ENCODE results near the gene MCCD1.
"Not testable (repeated sequence)": the region's sequence is repeated elsewhere in the genome, so short reads cannot be mapped to it uniquely, and the experiment has no call there.

MCCD1 gene

GRCh38 chr6:31493550-31493874, 35.2 kb upstream of the MCCD1 start:
- H3K4me1 ChIP-seq (ENCODE audit: control insufficient read depth, insufficient read depth, low read length) = peaks cover 11% of the 10 kb centered on the region
- H3K9me3 ChIP-seq (ENCODE audit: control insufficient read depth in 2 of 2, low read length in 2 of 2); H3K9ac ChIP-seq (ENCODE audit: low read length in 2 of 2); H3K27ac ChIP-seq (ENCODE audit: low read length); H3K36me3 ChIP-seq (ENCODE audit: control insufficient read depth in 2 of 2, insufficient read depth in 2 of 2, low read length in 2 of 2): not testable (repeated sequence)
- peak overlapping the region in 1 of 2 donors; percentile 69 for H3K4me3 ChIP-seq (ENCODE audit: low read length in 2 of 2)
- peaks cover 10 to 39% of the 10 kb centered on the region in 2 donors for H3K27me3 ChIP-seq (ENCODE audit: control insufficient read depth in 1 of 2, insufficient read depth in 2 of 2, low read length in 2 of 2)

DNA sequence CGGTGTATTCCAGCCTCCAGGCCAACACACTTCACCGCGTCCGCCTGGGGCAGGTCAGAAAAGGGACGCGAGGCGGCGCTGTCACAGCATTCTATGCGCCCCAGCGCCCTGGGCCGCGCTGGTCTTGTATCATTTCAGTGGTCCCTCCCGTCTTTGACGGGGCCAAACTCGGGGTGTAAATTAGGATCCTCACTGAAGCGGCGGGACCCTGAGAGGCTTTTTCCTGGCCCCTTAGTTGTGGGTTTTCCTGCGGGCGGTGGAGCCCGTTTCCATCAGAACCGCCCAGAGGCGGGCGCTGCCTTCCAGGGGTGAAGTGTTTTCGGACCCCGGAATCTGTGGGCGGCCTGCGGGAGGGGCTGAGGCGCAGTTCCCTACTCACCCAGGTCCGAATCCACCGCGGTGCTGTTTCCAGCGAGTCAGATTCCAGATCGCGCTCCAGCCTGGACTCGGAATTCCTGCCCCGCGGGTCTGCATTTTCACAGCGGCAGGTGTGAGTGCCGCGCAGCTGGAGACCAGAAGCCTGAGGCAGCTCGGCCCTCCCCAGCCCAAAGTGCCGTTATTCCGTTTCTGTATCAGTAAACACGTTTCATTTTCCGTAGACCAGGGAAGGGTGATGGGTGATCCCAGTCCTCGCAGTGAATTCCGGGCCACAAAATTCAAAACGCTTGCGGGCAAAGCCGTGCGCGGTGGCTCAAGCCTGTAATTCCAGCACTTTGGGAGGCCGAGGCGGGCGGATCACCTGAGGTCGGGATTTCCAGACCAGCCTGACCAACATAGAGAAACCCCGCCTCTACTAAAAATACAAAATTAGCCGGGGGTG, 34.7 kb upstream of the MCCD1 start:
- peaks cover 10 to 40% of the 10 kb centered on the region in 2 donors for H3K27me3 ChIP-seq (ENCODE audit: control insufficient read depth in 1 of 2, insufficient read depth in 2 of 2, low read length in 2 of 2)
- peaks cover 11% of the 10 kb centered on the region for H3K4me1 ChIP-seq (ENCODE audit: control insufficient read depth, insufficient read depth, low read length)
- no peaks in the 10 kb centered on the region for H3K9me3 ChIP-seq (ENCODE audit: control insufficient read depth in 2 of 2, low read length in 2 of 2)
- H3K9ac ChIP-seq (ENCODE audit: low read length in 2 of 2) = peak overlapping the region; percentile 21 to 45
- H3K4me3 ChIP-seq (ENCODE audit: low read length in 2 of 2) = peak overlapping the region; percentile 63 to 69
- H3K36me3 ChIP-seq (ENCODE audit: control insufficient read depth in 2 of 2, insufficient read depth in 2 of 2, low read length in 2 of 2) = no peaks in the 10 kb centered on the region
- no peak overlapping the region for H3K27ac ChIP-seq (ENCODE audit: low read length)

DNA sequence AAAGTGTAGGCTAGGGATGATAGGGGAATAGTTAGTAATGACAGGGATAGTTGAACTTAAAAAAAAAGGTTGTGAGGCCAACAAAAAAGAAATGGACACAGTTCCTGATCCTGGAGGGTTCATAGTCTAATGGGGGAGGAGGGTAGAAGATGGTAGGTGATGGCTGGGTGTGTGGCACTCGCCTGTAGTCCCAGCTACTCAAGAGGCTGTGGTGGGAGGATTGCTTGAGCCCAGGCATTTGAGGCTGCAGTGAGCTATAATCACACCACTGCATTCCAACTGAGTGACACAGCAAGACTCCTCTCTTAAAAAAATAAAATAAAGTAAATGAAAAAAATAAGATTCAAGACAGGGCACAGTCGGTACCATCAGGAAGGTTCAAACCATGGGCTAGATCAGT, 33.2 kb upstream of the MCCD1 start:
- Histone ChIP-seq H3K4me1 (ENCODE audit: control insufficient read depth, insufficient read depth, low read length) (peaks cover 13% of the 10 kb centered on the region), H3K9ac (ENCODE audit: low read length in 2 of 2) (no peak overlapping the region), H3K4me3 (ENCODE audit: low read length in 2 of 2) (no peak overlapping the region), H3K36me3 (ENCODE audit: control insufficient read depth in 2 of 2, insufficient read depth in 2 of 2, low read length in 2 of 2) (no peaks in the 10 kb centered on the region), H3K9me3 (ENCODE audit: control insufficient read depth in 2 of 2, low read length in 2 of 2) (no peaks in the 10 kb centered on the region), H3K27me3 (ENCODE audit: control insufficient read depth in 1 of 2, insufficient read depth in 2 of 2, low read length in 2 of 2) (peaks cover 7 to 31% of the 10 kb centered on the region in 2 donors), H3K27ac (ENCODE audit: low read length) (no peak overlapping the region)

- not testable (repeated sequence) for H3K9ac ChIP-seq (ENCODE audit: low read length in 2 of 2); H3K4me3 ChIP-seq (ENCODE audit: low read length in 2 of 2); H3K36me3 ChIP-seq (ENCODE audit: control insufficient read depth in 2 of 2, insufficient read depth in 2 of 2, low read length in 2 of 2); H3K27ac ChIP-seq (ENCODE audit: low read length); H3K9me3 ChIP-seq (ENCODE audit: control insufficient read depth in 2 of 2, low read length in 2 of 2)
- H3K27me3 ChIP-seq (ENCODE audit: control insufficient read depth in 1 of 2, insufficient read depth in 2 of 2, low read length in 2 of 2) = peaks cover 11 to 26% of the 10 kb centered on the region in 2 donors
- peaks cover 13% of the 10 kb centered on the region for H3K4me1 ChIP-seq (ENCODE audit: control insufficient read depth, insufficient read depth, low read length)
Measured at GRCh38 chr6:31496826-31497225, 31.9 kb upstream of the MCCD1 start.

DNA sequence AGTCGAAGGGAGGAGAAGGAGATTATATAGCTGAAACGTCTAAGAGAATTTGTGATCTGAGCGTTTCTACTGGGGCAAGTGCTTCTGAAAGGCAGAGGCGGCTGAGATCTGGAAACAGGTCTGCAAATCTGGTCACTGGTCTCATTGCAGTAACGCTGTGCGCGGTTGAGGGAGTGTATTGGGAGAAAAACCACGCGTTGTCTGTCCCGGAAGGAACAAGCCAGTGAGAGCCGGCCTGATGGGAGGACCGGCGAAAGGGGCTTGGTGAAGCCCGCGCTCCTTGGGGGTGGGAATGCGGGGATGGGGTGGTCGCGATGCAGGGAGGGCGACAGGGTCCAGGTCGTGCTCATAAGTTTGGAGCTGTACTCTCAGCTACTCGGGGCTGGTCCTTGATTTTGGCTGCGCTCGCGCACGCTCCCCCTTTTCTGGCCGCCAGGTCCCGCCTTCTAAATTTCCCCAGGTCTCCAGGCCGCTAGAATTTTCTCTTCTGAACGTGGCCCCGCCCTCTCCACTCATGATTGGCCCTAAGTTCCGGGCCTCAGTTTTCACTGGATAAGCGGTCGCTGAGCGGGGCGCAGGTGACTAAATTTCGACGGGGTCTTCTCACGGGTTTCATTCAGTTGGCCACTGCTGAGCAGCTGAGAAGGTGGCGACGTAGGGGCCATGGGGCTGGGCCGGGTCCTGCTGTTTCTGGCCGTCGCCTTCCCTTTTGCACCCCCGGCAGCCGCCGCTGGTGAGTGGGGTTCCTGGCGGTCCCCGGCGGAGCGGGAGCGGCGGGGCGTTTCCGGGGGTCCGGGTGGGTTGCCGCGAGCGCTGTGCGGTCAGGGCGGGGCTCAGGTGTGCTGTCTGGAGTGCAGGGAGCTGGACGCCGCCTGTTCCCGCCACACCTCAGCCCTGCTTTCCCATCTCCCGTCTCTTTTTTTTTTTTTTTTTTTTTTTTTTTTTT, 31.0 kb upstream of the MCCD1 start, which contains the start of gene MICB:
MICB (plus strand) TSS at position 615 of the 946 bp plus-strand sequence; CDS start at position 664, 49 bp downstream.
- Histone ChIP-seq H3K9ac (ENCODE audit: low read length in 2 of 2) (peak within 1 kb of the TSS in 1 of 2 donors; percentile 17), H3K27me3 (ENCODE audit: control insufficient read depth in 1 of 2, insufficient read depth in 2 of 2, low read length in 2 of 2) (peaks cover 11 to 25% of the 10 kb centered on the region in 2 donors), H3K27ac (ENCODE audit: low read length) (no peak within 1 kb of the TSS)

GRCh38 chr6:31498748-31499147, 30.0 kb upstream of the MCCD1 start:
- Histone ChIP-seq H3K4me1 (ENCODE audit: control insufficient read depth, insufficient read depth, low read length) (peaks cover 13% of the 10 kb centered on the region), H3K4me3 (ENCODE audit: low read length in 2 of 2) (peak overlapping the region in 1 of 2 donors; percentile 15), H3K9ac (ENCODE audit: low read length in 2 of 2) (no peak overlapping the region)

More for the DNA sequence above, 31.0 kb upstream of the MCCD1 start, which contains the start of gene MICB:
- H3K4me3 ChIP-seq (ENCODE audit: low read length in 2 of 2) = peak within 1 kb of the TSS; percentile 70 to 72
- H3K36me3 ChIP-seq (ENCODE audit: control insufficient read depth in 2 of 2, insufficient read depth in 2 of 2, low read length in 2 of 2) = no peaks in the 10 kb centered on the region
- H3K4me1 ChIP-seq (ENCODE audit: control insufficient read depth, insufficient read depth, low read length) = peaks cover 13% of the 10 kb centered on the region
- H3K9me3 ChIP-seq (ENCODE audit: control insufficient read depth in 2 of 2, low read length in 2 of 2) = no peaks in the 10 kb centered on the region

DNA sequence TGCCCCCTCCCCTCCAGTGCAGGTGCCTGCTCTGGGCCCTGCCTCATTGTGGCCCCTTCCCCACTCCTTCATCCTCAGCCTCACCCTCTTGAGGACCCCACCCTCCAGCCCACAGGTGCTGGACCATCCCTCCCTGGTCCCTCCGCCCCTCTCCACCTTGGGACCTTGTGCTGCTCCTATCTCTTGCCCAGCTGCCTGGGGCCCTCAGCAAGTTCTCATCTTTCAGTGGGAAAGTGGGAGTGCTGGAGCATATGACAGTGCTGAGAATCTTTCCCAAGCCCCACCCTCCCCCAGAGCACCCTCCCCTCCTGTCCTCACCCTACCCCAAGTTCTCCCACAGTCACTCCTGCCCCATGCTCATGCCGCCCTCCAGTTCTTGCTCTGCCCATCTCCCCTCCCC, 29.1 kb upstream of the MCCD1 start:
- not testable (repeated sequence) for H3K27ac ChIP-seq (ENCODE audit: low read length); H3K4me1 ChIP-seq (ENCODE audit: control insufficient read depth, insufficient read depth, low read length); H3K9ac ChIP-seq (ENCODE audit: low read length in 2 of 2); H3K4me3 ChIP-seq (ENCODE audit: low read length in 2 of 2); H3K9me3 ChIP-seq (ENCODE audit: control insufficient read depth in 2 of 2, low read length in 2 of 2); H3K36me3 ChIP-seq (ENCODE audit: control insufficient read depth in 2 of 2, insufficient read depth in 2 of 2, low read length in 2 of 2)
- H3K27me3 ChIP-seq (ENCODE audit: control insufficient read depth in 1 of 2, insufficient read depth in 2 of 2, low read length in 2 of 2) = peaks cover 8 to 16% of the 10 kb centered on the region in 2 donors

More at GRCh38 chr6:31498748-31499147, 30.0 kb upstream of the MCCD1 start:
- Histone ChIP-seq H3K9me3 (ENCODE audit: control insufficient read depth in 2 of 2, low read length in 2 of 2) (no peaks in the 10 kb centered on the region), H3K36me3 (ENCODE audit: control insufficient read depth in 2 of 2, insufficient read depth in 2 of 2, low read length in 2 of 2) (no peaks in the 10 kb centered on the region), H3K27me3 (ENCODE audit: control insufficient read depth in 1 of 2, insufficient read depth in 2 of 2, low read length in 2 of 2) (peaks cover 8 to 23% of the 10 kb centered on the region in 2 donors), H3K27ac (ENCODE audit: low read length) (no peak overlapping the region)

- Histone ChIP-seq H3K4me3 (ENCODE audit: low read length in 2 of 2) (no peak overlapping the region), H3K36me3 (ENCODE audit: control insufficient read depth in 2 of 2, insufficient read depth in 2 of 2, low read length in 2 of 2) (no peaks in the 10 kb centered on the region), H3K27me3 (ENCODE audit: control insufficient read depth in 1 of 2, insufficient read depth in 2 of 2, low read length in 2 of 2) (peaks cover 10 to 20% of the 10 kb centered on the region in 2 donors), H3K4me1 (ENCODE audit: control insufficient read depth, insufficient read depth, low read length) (peaks cover 8% of the 10 kb centered on the region), H3K9ac (ENCODE audit: low read length in 2 of 2) (no peak overlapping the region), H3K27ac (ENCODE audit: low read length) (no peak overlapping the region), H3K9me3 (ENCODE audit: control insufficient read depth in 2 of 2, low read length in 2 of 2) (no peaks in the 10 kb centered on the region)
Measured at GRCh38 chr6:31502586-31502985, 26.2 kb upstream of the MCCD1 start.

- not testable (repeated sequence) for H3K9ac ChIP-seq (ENCODE audit: low read length in 2 of 2); H3K4me1 ChIP-seq (ENCODE audit: control insufficient read depth, insufficient read depth, low read length); H3K36me3 ChIP-seq (ENCODE audit: control insufficient read depth in 2 of 2, insufficient read depth in 2 of 2, low read length in 2 of 2); H3K27ac ChIP-seq (ENCODE audit: low read length); H3K9me3 ChIP-seq (ENCODE audit: control insufficient read depth in 2 of 2, low read length in 2 of 2); H3K4me3 ChIP-seq (ENCODE audit: low read length in 2 of 2)
- H3K27me3 ChIP-seq (ENCODE audit: control insufficient read depth in 1 of 2, insufficient read depth in 2 of 2, low read length in 2 of 2) = peaks cover 9 to 17% of the 10 kb centered on the region in 2 donors
Measured at GRCh38 chr6:31509036-31509435, 19.7 kb upstream of the MCCD1 start.

GRCh38 chr6:31510007-31510406, 18.8 kb upstream of the MCCD1 start:
- Histone ChIP-seq H3K4me1 (ENCODE audit: control insufficient read depth, insufficient read depth, low read length) (no peaks in the 10 kb centered on the region), H3K27me3 (ENCODE audit: control insufficient read depth in 1 of 2, insufficient read depth in 2 of 2, low read length in 2 of 2) (peaks cover 9 to 16% of the 10 kb centered on the region in 2 donors), H3K36me3 (ENCODE audit: control insufficient read depth in 2 of 2, insufficient read depth in 2 of 2, low read length in 2 of 2) (no peaks in the 10 kb centered on the region), H3K4me3 (ENCODE audit: low read length in 2 of 2) (no peak overlapping the region), H3K9me3 (ENCODE audit: control insufficient read depth in 2 of 2, low read length in 2 of 2) (peaks cover 0 to 2% of the 10 kb centered on the region in 2 donors), H3K9ac (ENCODE audit: low read length in 2 of 2) (no peak overlapping the region), H3K27ac (ENCODE audit: low read length) (no peak overlapping the region)

Measured in stomach smooth muscle (tissue), 2 donors.